ENCODE results near the gene RAB5IF.

RAB5IF gene

GRCh38 chr20:36573103-36573797 lies 32.3 kb upstream of the RAB5IF start, which contains the start of gene TGIF2:
Gene TGIF2 (plus strand): TSS chr20:36573597. CDS start chr20:36578775, 5,178 bp downstream.
- no peak for TF ChIP-seq CTCF (IDR thresholded peaks at IDR 0.05)

DNA sequence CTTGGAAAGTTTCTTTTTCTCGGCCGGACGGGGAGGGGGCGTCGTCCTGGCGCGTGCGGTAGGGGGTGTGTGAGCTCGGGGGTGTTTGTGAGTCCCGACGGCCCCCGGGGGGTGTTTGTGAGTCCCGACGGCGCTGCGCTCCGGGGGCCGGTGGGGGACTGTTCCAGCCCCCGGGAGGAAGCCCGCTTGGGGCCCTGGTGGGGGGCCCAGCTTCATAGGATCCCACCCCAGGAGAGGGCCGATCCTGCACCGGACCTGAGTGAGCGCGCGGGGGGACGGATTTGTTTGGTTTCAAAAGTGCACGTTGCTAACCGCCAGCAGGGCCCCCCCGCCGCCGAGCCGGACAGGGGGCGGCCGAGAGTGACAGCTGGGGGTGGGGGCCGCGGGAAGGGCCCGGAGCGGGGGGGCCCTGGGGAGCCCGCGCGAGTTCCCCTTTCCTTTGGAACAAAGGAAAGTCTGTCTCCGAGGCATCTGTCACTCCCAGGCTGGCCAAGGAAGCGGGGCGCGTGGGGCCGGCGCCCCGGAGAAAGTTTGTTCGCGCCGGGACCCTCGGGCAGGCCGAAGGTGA lies 31.7 kb upstream of the RAB5IF start:
- no peak for TF ChIP-seq CTCF (IDR thresholded peaks at IDR 0.05)

GRCh38 chr20:36574366-36575135 lies 31.0 kb upstream of the RAB5IF start:
- no peak for TF ChIP-seq CTCF (IDR thresholded peaks at IDR 0.05)

- TF ChIP-seq CTCF (IDR thresholded peaks at IDR 0.05) = no peak
Observed at GRCh38 chr20:36576081-36576445, 29.5 kb upstream of the RAB5IF start.

DNA sequence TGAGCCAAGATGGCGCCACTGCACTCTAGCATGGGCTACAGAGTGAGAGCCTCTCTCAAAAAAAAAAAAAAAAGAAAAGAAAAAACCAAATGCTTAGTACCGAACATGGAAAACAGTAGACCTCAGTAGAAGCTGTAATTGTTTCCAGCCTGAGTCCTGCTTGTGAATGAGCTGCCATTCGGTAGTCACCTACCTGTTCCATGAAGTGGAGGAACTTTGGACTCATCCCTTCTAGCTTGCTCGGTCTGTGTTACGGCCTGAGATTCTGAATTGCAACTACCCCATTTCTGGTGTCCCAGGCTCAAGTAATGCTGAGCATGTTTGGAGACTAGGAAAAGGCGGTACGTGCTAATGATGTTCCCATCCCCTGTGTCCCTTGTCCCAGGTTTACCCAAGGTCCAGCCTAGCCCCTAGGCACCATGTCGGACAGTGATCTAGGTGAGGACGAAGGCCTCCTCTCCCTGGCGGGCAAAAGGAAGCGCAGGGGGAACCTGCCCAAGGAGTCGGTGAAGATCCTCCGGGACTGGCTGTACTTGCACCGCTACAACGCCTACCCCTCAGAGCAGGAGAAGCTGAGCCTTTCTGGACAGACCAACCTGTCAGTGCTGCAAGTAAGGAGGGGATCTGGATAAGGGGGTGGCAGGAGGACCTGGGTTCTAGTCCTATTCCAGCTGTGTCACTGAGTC lies 27.1 kb upstream of the RAB5IF start:
- TF ChIP-seq CTCF (IDR thresholded peaks at IDR 0.05) = no peak

DNA sequence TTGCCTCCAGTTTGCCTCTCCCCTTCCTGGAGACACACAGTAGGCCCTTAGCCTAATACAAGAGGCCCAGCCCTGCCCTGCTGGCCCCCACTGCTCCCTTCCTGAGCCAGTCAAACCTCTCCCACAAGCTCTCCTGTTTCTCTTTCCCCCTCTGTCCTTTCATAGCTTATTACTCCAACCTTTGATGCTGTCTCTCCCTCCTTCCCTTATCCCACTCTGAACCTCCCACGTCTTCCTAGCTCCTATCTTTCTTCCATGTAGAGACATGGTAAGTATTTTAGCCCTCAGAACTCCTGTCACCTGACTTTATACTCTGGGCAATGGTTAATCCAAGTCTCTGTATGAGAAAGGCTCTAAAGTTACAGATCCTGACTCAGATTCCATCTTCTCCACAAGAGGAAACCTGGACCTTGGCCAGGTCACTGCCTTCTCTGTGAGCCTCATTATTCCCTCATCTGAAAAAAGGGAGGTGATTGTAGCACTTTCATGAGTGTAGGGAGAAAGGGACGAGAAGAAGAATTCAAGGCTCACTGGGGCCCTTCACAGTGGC lies 25.5 kb upstream of the RAB5IF start:
- TF ChIP-seq CTCF (IDR thresholded peaks at IDR 0.05) = no peak

DNA sequence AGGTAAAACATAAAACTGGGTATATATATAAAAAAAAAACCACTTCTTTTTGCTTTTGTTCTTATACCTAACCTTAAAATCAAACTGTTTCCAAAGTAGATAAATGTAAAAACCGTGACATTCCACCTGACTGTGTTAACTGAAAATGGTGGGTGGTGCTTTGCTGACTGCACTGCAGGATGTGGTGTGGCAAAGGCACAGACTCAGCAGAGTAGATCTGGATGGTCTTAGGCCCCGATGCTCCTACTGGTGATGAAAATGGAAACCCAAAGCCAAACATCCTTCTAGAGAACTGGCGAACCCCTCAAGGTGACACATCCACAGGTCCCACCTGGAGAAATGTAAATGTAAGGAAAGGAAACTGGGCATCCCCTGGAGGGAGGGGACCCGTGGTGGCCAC lies 23.3 kb upstream of the RAB5IF start:
- TF ChIP-seq CTCF (IDR thresholded peaks at IDR 0.05) = no peak

Measured in LNCAP (cell line).